Measurements from ENCODE around the gene SMYD3.

SMYD3 gene

GRCh38 chr1:246176126-246177024 is 330.7 kb downstream of the SMYD3 start:
- no peak for DNase-seq (ENCODE audit: low read depth in 2 of 2)

GRCh38 chr1:246170574-246171261 is 336.4 kb downstream of the SMYD3 start:
- DNase-seq (ENCODE audit: low read depth in 2 of 2) = no peak

GRCh38 chr1:246169486-246169885 is 337.6 kb downstream of the SMYD3 start:
- DNase-seq (ENCODE audit: low read depth in 2 of 2) = no peak

- DNase-seq (ENCODE audit: low read depth in 2 of 2) = no peak
These were observed 338.1 kb downstream of the SMYD3 start for GRCh38 chr1:246169019-246169418.

GRCh38 chr1:246166841-246167240 is 340.2 kb downstream of the SMYD3 start:
- no peak for DNase-seq (ENCODE audit: low read depth in 2 of 2)

- no peak for DNase-seq (ENCODE audit: low read depth in 2 of 2)
These were observed 341.0 kb downstream of the SMYD3 start for GRCh38 chr1:246165826-246166709.

GRCh38 chr1:246164764-246165163 is 342.3 kb downstream of the SMYD3 start:
- DNase-seq (ENCODE audit: low read depth in 2 of 2) = no peak

- no peak for DNase-seq (ENCODE audit: low read depth in 2 of 2)
These were observed 344.5 kb downstream of the SMYD3 start for GRCh38 chr1:246162560-246162959.

- no peak for DNase-seq (ENCODE audit: low read depth in 2 of 2)
These were observed 345.5 kb downstream of the SMYD3 start for GRCh38 chr1:246161626-246162025.

- DNase-seq (ENCODE audit: low read depth in 2 of 2) = no peak
These were observed 346.2 kb downstream of the SMYD3 start for GRCh38 chr1:246160905-246161304.

- DNase-seq (ENCODE audit: low read depth in 2 of 2) = no peak
These were observed 346.7 kb downstream of the SMYD3 start for GRCh38 chr1:246160374-246160773.

GRCh38 chr1:246159279-246160227 is 347.5 kb downstream of the SMYD3 start:
- DNase-seq (ENCODE audit: low read depth in 2 of 2) = no peak

- DNase-seq (ENCODE audit: low read depth in 2 of 2) = no peak
These were observed 348.9 kb downstream of the SMYD3 start for GRCh38 chr1:246158131-246158530.

- no peak for DNase-seq (ENCODE audit: low read depth in 2 of 2)
These were observed 349.6 kb downstream of the SMYD3 start for GRCh38 chr1:246157516-246157915.

GRCh38 chr1:246156847-246157246 is 350.2 kb downstream of the SMYD3 start:
- no peak for DNase-seq (ENCODE audit: low read depth in 2 of 2)

- no peak for DNase-seq (ENCODE audit: low read depth in 2 of 2)
These were observed 351.2 kb downstream of the SMYD3 start for GRCh38 chr1:246155923-246156322.

GRCh38 chr1:246153796-246154212 is 353.3 kb downstream of the SMYD3 start:
- DNase-seq (ENCODE audit: low read depth in 2 of 2) = no peak

GRCh38 chr1:246152986-246153431 is 354.1 kb downstream of the SMYD3 start:
- no peak for DNase-seq (ENCODE audit: low read depth in 2 of 2)

GRCh38 chr1:246151796-246152434 is 355.2 kb downstream of the SMYD3 start:
- no peak for DNase-seq (ENCODE audit: low read depth in 2 of 2)

GRCh38 chr1:246149543-246149942 is 357.5 kb downstream of the SMYD3 start:
- no peak for DNase-seq (ENCODE audit: low read depth in 2 of 2)

Measured in stimulated activated CD8-positive, alpha-beta memory T cell treated with anti-CD3 and anti-CD28 coated beads, Interleukin-2, amount 100 ng/mL, for 48 hours (primary cell).